ENCODE measurements around the gene ADAP2.

The ADAP2 gene

GRCh38 chr17:31008374-31009041 lies 86.8 kb downstream of the ADAP2 start:
- no peak for TF ChIP-seq CTCF (IDR thresholded peaks at IDR 0.05; ENCODE audit: low read length, missing control alignments)
- peak overlapping the region; percentile 61 for H3K4me3 ChIP-seq (replicated peaks; ENCODE audit: low read depth, low read length)
- peak; percentile 65 for DNase-seq (ENCODE audit: low read depth)
